ENCODE measurements around the gene ARMC10.
"Not testable (repeated sequence)": the region's sequence is repeated elsewhere in the genome, so short reads cannot be mapped to it uniquely, and the experiment has no call there.

ARMC10 gene

DNA sequence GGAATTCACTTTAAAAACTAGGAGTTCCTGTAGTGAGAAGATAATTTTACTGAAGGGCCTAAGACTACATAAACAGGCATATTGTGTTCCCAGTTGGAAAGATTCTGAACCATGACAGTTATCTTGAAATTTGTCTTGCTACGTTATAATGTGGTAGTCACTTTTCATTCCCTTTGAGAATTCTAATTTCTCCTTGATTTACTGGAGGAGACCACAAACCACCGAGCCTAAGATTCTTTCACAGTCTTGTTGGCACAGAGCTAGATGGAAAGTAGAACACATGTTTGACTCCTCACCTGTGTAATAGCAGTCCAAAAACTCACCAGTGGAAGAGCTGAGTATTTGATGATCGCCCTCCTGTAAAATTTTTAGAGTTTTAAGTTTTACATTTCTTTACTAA, 4.9 kb downstream of the ARMC10 start:
- DNase-seq = no peak

DNA sequence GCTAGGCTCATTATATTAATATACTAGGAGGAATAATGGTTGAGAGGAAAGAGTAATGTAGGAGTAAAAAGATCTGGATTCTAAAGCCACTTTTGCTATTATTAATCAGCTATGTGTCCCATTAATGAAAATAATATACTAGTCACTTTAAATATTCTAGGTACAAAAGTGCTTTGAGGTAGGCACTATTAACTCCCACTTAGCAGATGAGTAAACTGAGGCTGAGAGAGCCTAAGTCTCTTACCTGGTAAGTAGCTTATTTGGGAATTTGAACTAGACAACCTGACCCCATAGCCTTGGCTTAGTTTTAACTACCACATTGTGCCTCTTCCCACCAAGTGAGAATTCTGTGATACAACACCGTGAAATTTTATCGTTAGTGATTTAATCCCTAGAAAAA, 6.0 kb downstream of the ARMC10 start:
- DNase-seq = no peak

DNA sequence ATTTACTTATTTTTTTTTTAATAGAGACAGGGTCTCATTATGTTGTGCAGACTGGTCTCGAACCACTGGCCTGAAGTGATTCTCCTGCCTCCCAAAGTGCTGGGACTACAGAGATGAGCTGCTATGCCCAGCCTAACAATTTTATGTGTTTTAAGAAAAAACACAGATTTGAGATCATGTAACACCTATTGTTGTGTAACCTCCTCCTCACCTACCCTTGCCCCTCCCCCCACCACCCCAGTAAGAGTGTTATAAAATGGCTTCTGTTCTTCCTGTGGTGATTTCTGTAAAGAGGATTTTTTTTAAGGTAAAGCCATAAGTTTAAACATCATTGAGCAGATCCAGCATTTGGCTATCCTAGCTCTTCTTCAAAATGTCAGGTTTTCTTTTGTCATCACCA, 7.6 kb downstream of the ARMC10 start:
- no peak for DNase-seq

DNA sequence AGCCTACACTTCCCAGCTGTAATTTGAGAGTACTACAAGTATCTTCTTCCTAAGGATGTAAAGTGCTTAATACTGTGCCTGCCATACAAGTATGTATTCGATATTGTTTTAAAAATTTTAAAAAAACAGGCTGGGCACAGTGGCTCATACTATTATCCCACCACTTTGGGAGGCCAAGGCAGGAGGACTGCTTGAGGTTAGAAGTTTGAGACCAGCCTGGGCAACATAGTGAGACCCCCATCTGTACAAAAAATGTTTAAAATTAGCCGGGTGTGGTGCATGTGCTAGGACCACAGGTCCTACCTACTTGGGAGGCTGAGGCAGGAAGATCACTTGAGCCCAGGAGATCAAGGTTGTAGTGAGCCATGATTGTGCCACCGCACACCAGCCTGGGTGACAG, 8.3 kb downstream of the ARMC10 start:
- DNase-seq = no peak

DNA sequence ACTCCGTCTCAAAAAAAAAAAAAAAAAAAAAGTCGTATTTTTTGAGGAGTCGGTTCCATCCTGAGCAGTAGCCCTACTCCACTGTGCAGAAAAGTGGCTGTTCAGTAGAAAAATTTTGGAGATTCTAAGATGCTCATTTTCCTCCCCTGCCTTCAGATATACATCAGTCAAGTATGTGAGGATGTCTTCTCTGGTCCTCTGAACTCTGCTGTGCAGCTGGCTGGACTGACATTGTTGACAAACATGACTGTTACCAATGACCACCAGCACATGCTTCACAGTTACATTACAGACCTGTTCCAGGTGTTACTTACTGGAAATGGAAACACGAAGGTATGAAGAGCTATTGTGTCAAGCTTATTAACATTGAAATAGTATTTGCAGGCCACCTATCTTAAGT, 17.4 kb downstream of the ARMC10 start:
- DNase-seq = not testable (repeated sequence)

DNA sequence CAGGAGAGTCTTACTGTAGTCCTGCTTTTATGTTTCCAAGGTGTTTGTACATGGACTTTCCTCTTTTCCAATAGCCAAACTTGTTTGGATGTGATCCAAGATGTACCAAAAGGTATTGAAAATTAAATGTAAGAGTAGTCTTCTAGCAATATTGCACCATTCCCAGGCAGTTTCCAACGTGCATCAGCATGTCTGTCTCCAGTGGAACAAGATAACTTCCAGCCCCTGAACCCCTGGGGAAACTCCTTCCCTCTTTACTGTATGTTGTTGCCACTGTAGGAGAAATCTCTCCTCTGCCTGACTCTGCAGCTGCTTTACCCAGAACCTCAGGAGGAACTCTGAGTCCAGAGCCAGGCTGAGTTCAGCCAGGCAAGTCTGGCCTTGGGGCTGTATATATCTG, 18.5 kb downstream of the ARMC10 start:
- DNase-seq = no peak

DNA sequence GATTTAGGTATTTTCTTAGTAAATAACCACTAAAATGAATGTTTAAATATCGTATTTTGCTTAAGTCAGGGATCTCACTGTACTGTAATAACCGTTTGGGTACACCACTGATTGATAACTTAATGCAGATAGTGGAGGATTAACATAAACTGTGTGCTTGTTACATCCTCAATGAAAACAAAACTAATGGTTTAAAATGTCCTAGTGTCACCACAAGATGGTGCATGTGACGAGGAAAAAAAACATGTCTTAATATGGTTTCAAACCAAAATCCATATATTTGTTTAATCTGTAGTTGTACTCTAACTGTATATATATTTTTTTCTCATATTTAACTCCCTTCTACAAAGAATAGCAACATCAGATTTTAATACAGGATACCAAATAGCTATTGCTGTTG, 19.2 kb downstream of the ARMC10 start:
- DNase-seq = no peak

DNA sequence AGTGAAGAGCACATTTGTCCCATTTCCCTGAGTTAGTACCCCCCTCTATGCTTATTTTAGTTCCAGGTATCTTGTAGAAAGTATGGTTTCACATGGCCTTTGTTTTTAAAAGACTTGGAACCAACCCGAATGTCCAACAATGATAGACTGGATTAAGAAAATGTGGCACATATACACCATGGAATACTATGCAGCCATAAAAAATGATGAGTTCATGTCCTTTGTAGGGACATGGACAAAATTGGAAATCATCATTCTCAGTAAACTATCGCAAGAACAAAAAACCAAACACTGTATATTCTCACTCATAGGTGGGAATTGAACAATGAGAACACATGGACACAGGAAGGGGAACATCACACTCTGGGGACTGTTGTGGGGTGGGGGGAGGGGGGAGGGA, 20.6 kb downstream of the ARMC10 start:
- DNase-seq = not testable (repeated sequence)

DNA sequence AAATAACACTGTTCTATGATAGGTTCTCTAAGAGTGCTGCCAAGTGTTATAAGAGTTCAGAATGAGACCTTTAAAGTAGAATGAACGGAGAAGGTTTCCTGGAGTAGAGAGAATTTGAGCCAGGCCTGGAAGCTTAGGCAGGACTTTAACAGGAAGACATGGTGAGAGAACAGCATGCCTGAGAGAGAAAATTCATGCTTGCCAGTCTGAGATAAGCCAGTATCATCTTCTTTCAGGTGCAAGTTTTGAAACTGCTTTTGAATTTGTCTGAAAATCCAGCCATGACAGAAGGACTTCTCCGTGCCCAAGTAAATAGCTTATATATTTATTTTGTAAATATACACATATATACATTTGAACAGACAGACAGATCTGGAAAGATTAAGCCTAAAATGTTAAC, 22.1 kb downstream of the ARMC10 start:
- no peak for DNase-seq

DNA sequence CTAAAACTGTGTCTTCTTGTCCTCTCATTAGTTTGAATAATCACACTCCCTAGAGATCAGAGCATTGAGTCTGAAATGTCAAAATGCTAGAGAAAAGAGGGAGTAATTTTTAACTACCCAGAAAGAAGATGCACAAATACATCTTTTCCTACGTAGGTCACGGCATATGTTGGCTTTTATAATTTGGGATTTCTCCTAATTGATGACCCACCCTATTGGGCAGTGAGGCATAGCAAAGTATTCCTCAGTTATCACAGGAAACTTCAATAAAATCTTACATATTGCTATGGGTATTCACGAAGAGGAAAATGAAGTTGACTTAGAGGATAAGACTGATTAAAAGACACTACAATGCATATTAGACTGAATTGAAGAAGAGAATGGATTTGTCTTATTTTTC, 25.4 kb downstream of the ARMC10 start:
- DNase-seq = no peak

DNA sequence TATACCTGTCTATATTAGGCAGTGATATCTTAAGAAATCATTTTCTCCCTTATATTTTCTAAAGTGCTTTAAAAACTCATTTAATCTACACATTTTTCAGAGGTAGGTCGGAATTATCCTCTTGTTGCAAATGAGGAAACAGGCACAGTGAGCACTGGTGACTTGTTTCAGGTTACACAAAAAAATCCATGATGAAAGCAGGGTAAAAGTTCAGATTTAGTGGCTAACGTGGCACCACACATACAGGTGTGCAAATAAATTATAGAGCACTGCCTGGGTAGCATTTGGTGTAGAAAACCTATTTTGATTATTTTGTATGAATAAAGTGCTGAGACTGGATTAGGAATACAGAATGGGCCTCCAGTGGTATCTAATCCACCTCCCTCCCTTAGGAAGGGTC, 26.6 kb downstream of the ARMC10 start:
- no peak for DNase-seq

DNA sequence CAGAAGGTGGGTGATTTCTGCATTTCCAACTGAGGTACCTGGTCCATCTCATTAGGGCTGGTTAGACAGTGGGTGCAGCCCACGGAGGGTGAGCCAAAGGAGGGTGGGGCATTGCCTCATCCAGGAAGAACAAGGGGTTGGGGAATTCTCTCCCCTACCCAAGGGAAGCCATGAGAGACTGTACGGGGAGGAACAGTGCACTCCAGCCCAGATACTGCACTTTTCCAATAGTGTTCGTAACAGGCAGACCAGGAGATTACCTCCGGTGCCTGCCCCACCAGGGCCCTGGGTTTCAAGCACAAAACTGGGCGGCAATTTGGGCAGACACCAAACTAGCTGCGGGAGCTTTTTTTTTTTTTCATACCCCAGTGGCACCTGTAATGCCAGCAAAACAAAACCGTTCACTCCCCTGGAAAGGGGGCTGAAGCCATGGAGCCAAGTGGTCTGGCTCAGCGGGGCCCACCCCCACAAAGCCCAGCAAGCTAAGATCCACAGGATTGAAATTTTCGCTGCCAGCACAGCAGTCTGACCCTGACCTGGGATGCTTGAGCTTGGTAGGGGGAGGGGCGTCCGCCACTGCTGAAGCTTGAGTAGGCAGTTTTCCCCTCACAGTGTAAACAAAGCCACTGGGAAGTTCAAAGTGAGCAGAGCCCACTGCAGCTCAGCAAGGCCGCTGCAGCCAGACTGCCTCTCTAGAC, 31.2 kb downstream of the ARMC10 start:
- no peak for DNase-seq

DNA sequence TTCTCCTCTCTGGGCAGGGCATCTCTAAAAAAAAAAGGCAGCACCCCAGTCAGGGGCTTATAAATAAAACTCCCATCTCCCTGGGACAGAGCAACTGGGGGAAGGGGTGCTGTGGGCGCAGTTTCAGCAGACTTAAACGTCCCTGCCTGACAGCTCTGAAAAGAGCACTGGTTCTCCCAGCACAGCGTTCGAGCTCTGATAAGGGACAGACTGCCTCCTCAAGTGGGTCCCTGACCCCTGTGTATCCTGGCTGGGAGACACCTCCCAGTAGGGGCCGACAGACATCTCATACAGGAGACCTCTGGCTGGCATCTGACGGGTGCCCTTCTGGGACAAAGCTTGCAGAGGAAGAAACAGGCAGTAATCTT, 31.7 kb downstream of the ARMC10 start:
- DNase-seq = not testable (repeated sequence)

DNA sequence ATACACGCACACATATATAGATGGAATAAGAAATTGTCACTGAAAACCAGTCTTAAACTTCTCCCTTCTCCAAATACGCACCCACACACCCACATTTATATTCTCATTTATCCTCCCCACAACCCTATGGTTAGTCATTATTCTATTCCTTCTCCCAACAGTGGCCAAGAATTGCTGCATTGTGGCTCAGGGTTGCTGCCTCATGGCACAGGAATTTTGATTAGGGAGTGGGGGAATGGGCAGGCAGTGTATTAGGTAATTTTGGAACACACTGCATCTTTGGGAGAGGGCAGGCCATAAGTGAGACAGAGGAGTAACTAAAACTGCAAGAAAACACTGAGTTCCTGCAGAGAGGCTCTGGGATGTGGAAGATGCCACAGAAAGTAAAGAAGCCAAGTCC, 38.2 kb downstream of the ARMC10 start:
- peak; percentile 94 for DNase-seq

DNA sequence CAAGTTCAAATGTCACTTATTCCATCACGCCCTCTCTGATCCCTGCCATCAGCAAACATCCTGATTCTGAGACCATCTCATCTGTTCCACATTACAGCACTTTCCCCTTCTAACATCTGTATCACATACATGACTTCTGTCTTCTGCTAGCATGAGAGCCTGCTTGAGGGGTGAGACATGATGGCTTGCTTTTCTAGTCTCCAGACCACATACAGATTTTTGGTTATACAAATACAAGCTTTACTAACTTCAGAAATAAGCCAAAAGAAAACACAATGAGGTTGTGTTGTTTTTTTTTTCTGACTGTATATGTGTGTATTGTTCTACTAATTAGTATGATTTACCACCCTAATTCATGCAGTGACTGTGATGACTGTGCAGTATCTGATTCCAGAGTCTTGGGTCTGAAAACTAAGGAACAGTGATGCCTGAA, 39.7 kb downstream of the ARMC10 start:
- no peak for DNase-seq

DNA sequence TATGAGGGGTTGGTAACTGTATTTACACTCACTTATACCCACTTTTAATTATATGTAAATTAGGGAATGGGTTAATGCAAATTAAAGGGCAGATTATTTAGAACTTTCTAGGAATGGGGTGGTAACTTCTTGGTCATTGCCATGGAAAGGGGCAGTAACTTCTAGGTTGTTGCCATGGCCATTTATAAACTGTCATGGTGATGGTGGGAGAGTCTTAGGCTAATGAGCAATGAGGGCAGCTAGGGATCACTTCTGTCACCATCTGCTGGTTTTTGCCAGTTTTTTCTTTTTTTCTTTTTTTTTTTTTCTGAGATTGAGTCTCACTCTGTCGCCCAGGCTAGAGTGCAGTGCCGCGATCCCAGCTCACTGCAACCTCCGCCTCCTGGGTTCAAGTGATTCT, 40.8 kb downstream of the ARMC10 start:
- DNase-seq = no peak

DNA sequence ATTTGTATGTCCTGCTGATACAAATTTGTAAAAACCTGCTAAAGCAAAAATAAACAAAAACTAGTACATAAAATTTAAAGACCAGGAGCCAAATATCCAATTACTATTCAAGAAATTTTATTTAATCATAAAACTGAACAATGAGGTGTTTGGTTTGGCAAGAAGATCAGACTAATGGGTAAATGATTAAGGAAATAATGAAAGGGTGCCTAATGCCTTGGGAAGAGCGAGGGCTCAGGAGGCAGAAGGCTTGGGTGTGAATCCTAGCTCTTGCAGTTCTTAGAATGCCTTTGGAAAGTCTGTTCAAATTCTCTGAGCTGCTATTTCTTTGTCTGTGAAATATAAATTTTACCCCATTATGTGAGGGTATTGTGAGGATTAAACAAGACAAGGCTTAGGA, 41.6 kb downstream of the ARMC10 start:
- DNase-seq = no peak

DNA sequence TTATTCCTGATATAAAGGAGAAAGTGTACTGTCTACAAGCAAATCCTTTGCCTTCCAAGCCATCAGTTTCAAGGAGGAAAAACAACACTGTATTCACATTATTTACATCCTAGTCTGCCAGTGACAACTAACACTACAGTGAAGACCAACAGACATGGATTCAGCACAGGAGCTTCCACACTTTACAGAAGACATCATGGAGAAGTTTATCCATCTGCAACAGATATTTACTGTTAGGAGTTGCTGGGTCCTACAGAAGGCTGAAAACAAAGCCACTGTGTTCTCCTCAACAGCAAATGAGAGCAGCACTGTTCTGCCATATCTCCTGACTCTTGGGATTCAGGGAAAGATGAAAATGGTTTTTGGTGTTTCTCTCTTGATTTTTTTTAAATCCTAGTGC, 42.1 kb downstream of the ARMC10 start:
- DNase-seq = no peak

DNA sequence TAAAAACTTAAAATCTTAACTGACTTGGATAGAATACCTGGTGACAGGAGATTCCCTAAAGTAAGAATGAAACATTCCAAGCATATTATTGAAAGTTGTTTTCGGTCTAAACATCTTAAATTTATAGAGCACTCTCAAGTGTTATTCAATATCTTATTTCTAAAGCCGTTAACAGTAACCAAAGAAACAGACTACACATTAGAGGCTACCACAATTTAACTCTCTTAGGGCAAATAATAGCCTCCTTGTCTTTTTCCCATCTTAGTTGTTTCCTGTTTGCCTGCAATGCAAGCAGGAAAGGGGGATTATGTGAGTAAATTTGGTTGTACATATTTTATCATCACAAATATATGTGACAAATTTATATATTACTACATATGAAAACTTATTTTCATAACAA, 42.5 kb downstream of the ARMC10 start:
- no peak for DNase-seq

DNA sequence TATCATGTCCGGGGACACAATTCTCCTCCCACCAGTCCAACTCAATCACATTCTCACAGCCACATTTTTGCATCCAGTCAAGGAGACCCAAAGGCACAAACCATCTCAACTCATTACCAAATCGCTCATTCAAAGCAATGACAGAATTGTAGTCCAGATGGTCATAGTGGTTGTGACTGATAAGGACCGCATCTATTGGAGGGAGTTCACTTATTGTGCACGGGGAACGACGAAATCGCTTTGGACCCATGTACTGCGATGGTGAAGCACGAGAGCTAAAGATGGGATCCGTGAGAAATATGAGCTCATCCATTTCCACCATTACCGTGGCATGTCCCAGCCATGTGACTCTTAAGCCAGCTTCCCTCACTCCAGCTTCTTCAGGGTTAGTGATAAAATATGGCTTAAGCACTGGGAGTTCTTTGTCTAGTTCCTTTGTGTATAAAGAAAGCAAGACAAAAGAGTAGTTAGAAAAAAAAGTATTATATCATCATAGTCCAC, 44.9 kb downstream of the ARMC10 start:
- no peak for DNase-seq

DNA sequence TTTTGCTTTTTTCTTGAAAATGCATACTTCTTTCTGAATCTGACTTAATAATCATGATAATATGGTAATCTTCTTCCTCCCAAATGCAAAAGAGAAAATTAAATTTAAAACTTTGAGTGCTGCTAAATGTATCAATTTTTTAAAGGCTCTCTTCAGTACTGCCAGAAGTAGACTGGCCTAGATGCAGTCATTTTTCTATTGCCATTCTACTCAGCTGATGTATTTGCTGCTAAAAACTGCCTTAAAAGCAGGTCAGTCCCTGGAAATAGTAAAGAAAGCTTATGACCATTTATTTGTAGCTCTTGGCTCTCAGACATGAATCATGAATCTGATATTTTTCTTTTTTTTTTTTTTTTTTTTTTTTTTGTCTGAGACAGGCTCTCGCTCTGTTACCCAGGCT, 45.4 kb downstream of the ARMC10 start:
- no peak for DNase-seq

DNA sequence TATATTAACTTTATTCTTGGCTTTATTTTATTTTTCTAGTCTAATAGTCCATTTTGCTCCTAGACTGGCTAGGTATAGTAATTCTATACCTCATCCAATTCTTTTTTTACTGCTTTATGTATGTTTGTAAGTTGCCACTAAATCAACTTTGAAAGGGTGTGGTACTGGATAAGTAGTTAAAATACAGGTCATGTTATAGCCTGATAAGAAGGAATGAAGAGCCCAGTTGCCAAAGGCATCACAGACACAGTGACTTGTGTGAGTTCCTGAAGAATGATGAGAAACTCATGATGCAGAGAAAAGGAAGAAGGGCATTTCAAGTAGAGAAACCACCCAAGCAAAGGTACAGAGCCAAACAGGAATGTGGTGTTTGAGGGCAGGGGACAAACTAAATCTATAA, 46.7 kb downstream of the ARMC10 start:
- no peak for DNase-seq

DNA sequence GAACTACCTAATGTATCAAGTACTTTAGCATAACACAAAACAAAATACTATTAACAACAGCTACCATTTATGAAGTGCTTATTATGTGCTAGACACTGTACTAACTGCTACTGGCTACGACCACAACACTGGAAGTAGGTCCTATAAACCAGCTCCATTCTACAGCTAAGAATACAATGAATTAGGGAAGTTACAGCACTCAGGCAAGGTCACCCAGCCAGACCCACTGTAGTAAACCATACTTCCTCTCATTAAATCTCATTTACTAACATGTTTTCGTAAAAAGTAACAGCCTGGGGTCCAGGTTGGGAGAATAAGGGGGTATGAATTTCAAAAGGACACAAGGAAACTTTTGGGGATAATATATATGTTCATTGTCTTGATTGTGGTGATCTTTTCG, 48.6 kb downstream of the ARMC10 start:
- DNase-seq = no peak

DNA sequence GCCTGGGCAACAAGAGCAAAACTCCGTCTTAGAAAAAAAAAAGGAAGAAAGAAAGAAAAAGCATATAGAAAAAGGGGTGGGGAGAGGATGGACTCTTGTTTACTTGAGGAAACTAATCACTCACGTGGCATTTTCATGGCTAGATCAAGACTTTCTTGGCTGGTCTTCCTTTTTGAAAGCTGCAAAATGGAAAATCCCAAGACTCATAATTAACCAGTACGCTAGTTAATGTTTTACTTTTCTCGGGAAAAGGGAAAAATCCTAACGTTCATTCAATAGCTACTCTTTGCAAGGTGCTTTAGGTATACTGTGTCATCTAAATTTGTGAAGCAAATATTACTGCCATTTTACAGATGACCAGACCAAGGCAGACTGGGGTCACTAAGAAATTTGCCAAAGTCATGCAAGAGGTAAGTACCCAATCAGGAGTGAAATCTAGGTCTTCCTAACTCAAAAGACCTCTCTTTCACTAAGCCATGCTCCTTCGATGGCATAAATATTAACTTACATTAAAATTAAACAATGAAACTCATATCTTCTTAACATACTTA, 49.6 kb downstream of the ARMC10 start:
- no peak for DNase-seq

DNA sequence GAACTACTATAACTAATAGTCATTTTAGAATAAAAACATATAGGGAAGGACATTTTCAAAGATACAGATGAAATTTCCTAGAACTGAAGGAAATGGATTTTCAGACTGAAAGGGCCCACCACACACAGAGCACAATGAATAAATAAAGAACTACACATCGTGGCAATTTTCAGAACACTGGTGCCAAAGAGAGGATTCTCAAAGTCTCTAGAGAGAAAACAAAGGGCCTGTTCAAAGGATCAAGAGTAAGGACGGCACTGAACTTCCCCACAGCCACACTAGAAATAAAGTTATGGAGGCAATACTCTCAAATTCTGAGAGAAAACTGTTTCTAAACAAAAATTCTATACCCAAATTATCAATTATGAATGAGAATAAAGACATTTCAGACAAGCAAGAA, 52.1 kb downstream of the ARMC10 start:
- DNase-seq = no peak
